B cell (primary cell): ENCODE measurements around the gene WDR31.

Experiments used
- EZH2 ChIP-seq: IDR thresholded peaks from 2 replicates; pipeline ENCODE4 v1.6.1; 2012; ENCODE audit warnings: borderline replicate concordance, low read depth, mild to moderate bottlenecking, moderate library complexity, low read length; ENCODE audit not compliant: insufficient read depth, poor library complexity, severe bottlenecking
- TF ChIP-seq, protein P1 (sequence below): fragments of 200-600 bp; IDR thresholded peaks from one replicate; pipeline ENCODE4 v1.8.0; 2022; ENCODE audit warnings: antibody characterized with exemption, mild to moderate bottlenecking

DNA sequence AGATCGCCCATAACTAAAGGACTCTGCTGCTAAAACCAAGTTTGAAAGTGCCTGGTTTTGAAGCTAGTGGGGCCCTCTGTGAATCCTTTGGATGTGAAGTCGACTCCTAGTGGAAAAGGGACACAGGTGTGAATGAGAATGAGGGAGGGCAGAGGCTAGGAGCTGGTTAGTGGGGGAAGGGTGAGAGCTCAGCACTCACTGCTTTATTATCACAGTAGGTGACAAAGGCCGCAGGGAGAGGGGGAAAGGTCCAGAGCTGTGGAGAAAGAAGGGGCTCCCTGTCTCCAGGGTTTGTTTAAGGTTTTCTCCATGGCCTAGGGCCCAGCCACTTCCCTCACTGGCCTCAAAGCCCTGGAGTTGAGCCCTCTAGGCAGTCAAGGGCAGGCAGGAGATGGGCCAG, 33.2 kb upstream of the WDR31 start:
- TF ChIP-seq, protein P1, sequence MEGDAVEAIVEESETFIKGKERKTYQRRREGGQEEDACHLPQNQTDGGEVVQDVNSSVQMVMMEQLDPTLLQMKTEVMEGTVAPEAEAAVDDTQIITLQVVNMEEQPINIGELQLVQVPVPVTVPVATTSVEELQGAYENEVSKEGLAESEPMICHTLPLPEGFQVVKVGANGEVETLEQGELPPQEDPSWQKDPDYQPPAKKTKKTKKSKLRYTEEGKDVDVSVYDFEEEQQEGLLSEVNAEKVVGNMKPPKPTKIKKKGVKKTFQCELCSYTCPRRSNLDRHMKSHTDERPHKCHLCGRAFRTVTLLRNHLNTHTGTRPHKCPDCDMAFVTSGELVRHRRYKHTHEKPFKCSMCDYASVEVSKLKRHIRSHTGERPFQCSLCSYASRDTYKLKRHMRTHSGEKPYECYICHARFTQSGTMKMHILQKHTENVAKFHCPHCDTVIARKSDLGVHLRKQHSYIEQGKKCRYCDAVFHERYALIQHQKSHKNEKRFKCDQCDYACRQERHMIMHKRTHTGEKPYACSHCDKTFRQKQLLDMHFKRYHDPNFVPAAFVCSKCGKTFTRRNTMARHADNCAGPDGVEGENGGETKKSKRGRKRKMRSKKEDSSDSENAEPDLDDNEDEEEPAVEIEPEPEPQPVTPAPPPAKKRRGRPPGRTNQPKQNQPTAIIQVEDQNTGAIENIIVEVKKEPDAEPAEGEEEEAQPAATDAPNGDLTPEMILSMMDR, result no peak
- TF ChIP-seq EZH2, result no peak
